Upper lobe of right lung (tissue), 1 donor: ENCODE measurements around the gene TNFRSF19. TPM values are rescaled to one million over a fixed set of nuclear protein-coding genes. Genes with fewer than 3 reads are reported as not detected.

Experiments used
- ATAC-seq: fragments of 200-7000 bp; cut with Tn5 transposase; one replicate; pipeline ENCODE4 v1.9.1; 2020; ENCODE audit warnings: mild to moderate bottlenecking, moderate library complexity
- DNase-seq: peaks from one replicate; pipeline ENCODE4 v3.0.0-alpha.2; 2020
- H3K27ac ChIP-seq: fragments of 200-600 bp; one replicate; pipeline ENCODE4 v1.8.0; 2022
- H3K27me3 ChIP-seq: fragments of 200-600 bp; one replicate; pipeline ENCODE4 v1.8.0; 2022; ENCODE audit warnings: mild to moderate bottlenecking
- H3K36me3 ChIP-seq: fragments of 200-600 bp; one replicate; pipeline ENCODE4 v1.8.0; 2022
- H3K4me1 ChIP-seq: fragments of 200-600 bp; one replicate; pipeline ENCODE4 v1.8.0; 2022
- H3K4me3 ChIP-seq: fragments of 200-600 bp; one replicate; pipeline ENCODE4 v1.8.0; 2022; ENCODE audit warnings: mild to moderate bottlenecking
- H3K9me3 ChIP-seq: fragments of 200-600 bp; one replicate; pipeline ENCODE4 v1.8.0; 2022
- CTCF ChIP-seq: fragments of 200-600 bp; IDR thresholded peaks from one replicate; pipeline ENCODE4 v1.8.0; 2022; ENCODE audit warnings: antibody characterized with exemption
- intact Hi-C: fragments of 100-400 bp; cut with DNase I; formaldehyde crosslinking; loops from one replicate; pipeline ENCODE4 v1.11.0; 2022
- total RNA-seq: library from RNA; stranded (reverse); fragmentation: NEBNext Ultra II Directional; extraction: Animal tissue kit (Norgen Biotek cat#: 25700); gene quantifications from one replicate; pipeline ENCODE4 v1.2.1, GENCODE V29; 2021
- donor health status: DM: no; HTN: yes; CAD: no; lungs with severe emphysema.

TNFRSF19 gene
- total RNA-seq, 1 donor from 2014 or later: 17.9 TPM

- Histone ChIP-seq H3K4me1 (no peaks in the 10 kb centered on the region), H3K4me3 (peak overlapping the region; percentile 21), H3K36me3 (no peaks in the 10 kb centered on the region), H3K9me3 (no peaks in the 10 kb centered on the region), H3K27ac (peak overlapping the region; percentile 71), H3K27me3 (peaks cover 3% of the 10 kb centered on the region)
- DNase-seq (peak; percentile 74), ATAC-seq (peak; percentile 89)
- intact Hi-C loops: no loop called here
- no peak for TF ChIP-seq CTCF
Observed at GRCh38 chr13:23558675-23559536, 11.3 kb upstream of the TNFRSF19 start.

- no peak overlapping the region for H3K4me3 ChIP-seq
- no peaks in the 10 kb centered on the region for H3K9me3 ChIP-seq
- no peak for ATAC-seq
- no peak for TF ChIP-seq CTCF
- no peak for DNase-seq
- no peaks in the 10 kb centered on the region for H3K27me3 ChIP-seq
- no peaks in the 10 kb centered on the region for H3K4me1 ChIP-seq
- no peak overlapping the region for H3K27ac ChIP-seq
- no peaks in the 10 kb centered on the region for H3K36me3 ChIP-seq
- intact Hi-C loops: no loop called here
Observed at GRCh38 chr13:23560571-23561089, 9.6 kb upstream of the TNFRSF19 start.

GRCh38 chr13:23561261-23561660, 9.0 kb upstream of the TNFRSF19 start:
- intact Hi-C loops: no loop called here

GRCh38 chr13:23563085-23563845, 6.9 kb upstream of the TNFRSF19 start:
- H3K4me1 ChIP-seq: no peaks in the 10 kb centered on the region
- intact Hi-C loops: no loop called here
- H3K4me3 ChIP-seq: no peak overlapping the region
- H3K36me3 ChIP-seq: no peaks in the 10 kb centered on the region
- no peaks in the 10 kb centered on the region for H3K27me3 ChIP-seq
- TF ChIP-seq CTCF: no peak
- DNase-seq (no peak), ATAC-seq (no peak)
- no peak overlapping the region for H3K27ac ChIP-seq
- H3K9me3 ChIP-seq: no peaks in the 10 kb centered on the region

More at GRCh38 chr13:23561261-23561660, 9.0 kb upstream of the TNFRSF19 start:
- Histone ChIP-seq H3K36me3 (no peaks in the 10 kb centered on the region), H3K27me3 (no peaks in the 10 kb centered on the region), H3K9me3 (no peaks in the 10 kb centered on the region), H3K4me1 (no peaks in the 10 kb centered on the region), H3K4me3 (no peak overlapping the region), H3K27ac (no peak overlapping the region)
- DNase-seq (no peak), ATAC-seq (peak; percentile 8)
- no peak for TF ChIP-seq CTCF

- Histone ChIP-seq H3K27me3 (no peaks in the 10 kb centered on the region), H3K27ac (no peak overlapping the region), H3K4me3 (no peak overlapping the region), H3K4me1 (no peaks in the 10 kb centered on the region), H3K9me3 (no peaks in the 10 kb centered on the region), H3K36me3 (no peaks in the 10 kb centered on the region)
- no peak for TF ChIP-seq CTCF
- no peak for DNase-seq
- intact Hi-C loops: no loop called here
- ATAC-seq: peak; percentile 16
Observed at GRCh38 chr13:23567906-23568460, 2.2 kb upstream of the TNFRSF19 start.
